DOHH2 (cell line): ENCODE measurements around the gene GLUL.
"Not testable (repeated sequence)": the region's sequence is repeated elsewhere in the genome, so short reads cannot be mapped to it uniquely, and the experiment has no call there.

Source experiments
- H3F3A ChIP-seq: fragments of 200-600 bp; sonication (generic), shearing (Covaris generic); 2 replicates; pipeline ENCODE4 v1.6.0; 2016; ENCODE audit warnings: antibody characterized with exemption, mild to moderate bottlenecking; ENCODE audit not compliant: control insufficient read depth, insufficient read depth
- H3K27ac ChIP-seq: fragments of 200-600 bp; sonication (generic); 2 replicates; pipeline ENCODE4 v1.5.1; 2014; ENCODE audit warnings: low read depth, mild to moderate bottlenecking, low read length, moderate library complexity
- H3K27me3 ChIP-seq: fragments of 200-600 bp; sonication (generic); 2 replicates; pipeline ENCODE4 v1.6.1; 2014; ENCODE audit warnings: mild to moderate bottlenecking, low read length, mixed read lengths; ENCODE audit not compliant: control insufficient read depth
- H3K36me3 ChIP-seq: fragments of 200-600 bp; sonication (generic); 2 replicates; pipeline ENCODE4 v1.6.1; 2014; ENCODE audit warnings: mild to moderate bottlenecking, low read length, moderate library complexity, mixed read lengths; ENCODE audit not compliant: control insufficient read depth
- H3K4me1 ChIP-seq: fragments of 200-600 bp; sonication (generic); 2 replicates; pipeline ENCODE4 v1.6.1; 2014; ENCODE audit warnings: mild to moderate bottlenecking, low read length, mixed read lengths; ENCODE audit not compliant: control insufficient read depth
- H3K4me2 ChIP-seq: fragments of 200-600 bp; sonication (generic); 2 replicates; pipeline ENCODE4 v1.6.0; 2014; ENCODE audit warnings: mild to moderate bottlenecking, low read length, moderate library complexity
- H3K4me3 ChIP-seq: fragments of 200-600 bp; sonication (generic); 2 replicates; pipeline ENCODE4 v1.5.1; 2014; ENCODE audit warnings: mild to moderate bottlenecking, low read length, mixed read lengths
- H3K79me2 ChIP-seq: fragments of 200-600 bp; sonication (generic); 2 replicates; pipeline ENCODE4 v1.6.1; 2014; ENCODE audit warnings: mild to moderate bottlenecking, low read length, mixed read lengths; ENCODE audit not compliant: control insufficient read depth
- H3K9me2 ChIP-seq: fragments of 200-600 bp; sonication (generic); replicated peaks from 2 replicates; pipeline ENCODE4 v1.6.1; 2014; ENCODE audit warnings: mild to moderate bottlenecking, low read length, mixed read lengths; ENCODE audit not compliant: control insufficient read depth
- H3K9me3 ChIP-seq: fragments of 200-600 bp; sonication (generic); 2 replicates; pipeline ENCODE4 v1.6.1; 2014; ENCODE audit warnings: antibody characterized with exemption, low read length, mixed read lengths; ENCODE audit not compliant: control insufficient read depth, insufficient read depth
- H4K20me1 ChIP-seq: fragments of 200-600 bp; sonication (generic); 2 replicates; pipeline ENCODE4 v1.6.0; 2014; ENCODE audit warnings: low read depth, mild to moderate bottlenecking, antibody characterized with exemption, low read length, moderate library complexity; ENCODE audit not compliant: control insufficient read depth, insufficient read depth
- CTCF ChIP-seq: fragments of 200-600 bp; sonication (generic); IDR thresholded peaks from one replicate; pipeline ENCODE4 v1.5.1; 2014; ENCODE audit warnings: antibody characterized with exemption, mild to moderate bottlenecking, low read depth, low read length; ENCODE audit not compliant: poor library complexity, severe bottlenecking
- EZH2phosphoT487 ChIP-seq: fragments of 200-600 bp; sonication (generic); IDR thresholded peaks from 2 replicates; pipeline ENCODE4 v1.6.1; 2017; ENCODE audit warnings: borderline replicate concordance, mild to moderate bottlenecking, antibody characterized with exemption, low read length, moderate library complexity, mixed read lengths

The GLUL gene

GRCh38 chr1:182338806-182339370 lies 52.7 kb downstream of the GLUL start:
- H3K4me2 ChIP-seq = no peak overlapping the region
- H3K9me3 ChIP-seq = no peaks in the 10 kb centered on the region
- no peaks in the 10 kb centered on the region for H3K79me2 ChIP-seq
- H3K27ac ChIP-seq = no peak overlapping the region
- H3K4me3 ChIP-seq = no peak overlapping the region
- H3K4me1 ChIP-seq = no peaks in the 10 kb centered on the region
- H3K9me2 ChIP-seq = no peaks in the 10 kb centered on the region
- no peaks in the 10 kb centered on the region for H3K36me3 ChIP-seq
- H4K20me1 ChIP-seq = no peaks in the 10 kb centered on the region
- H3F3A ChIP-seq = no peaks in the 10 kb centered on the region
- TF ChIP-seq EZH2phosphoT487 (no peak), CTCF (no peak)
- peaks cover 6% of the 10 kb centered on the region for H3K27me3 ChIP-seq

- Histone ChIP-seq H3K27me3 (peaks cover 6% of the 10 kb centered on the region), H3K36me3 (no peaks in the 10 kb centered on the region), H3K9me2 (no peaks in the 10 kb centered on the region), H3K79me2 (no peaks in the 10 kb centered on the region), H4K20me1 (no peaks in the 10 kb centered on the region), H3K4me3 (no peak overlapping the region), H3K4me2 (no peak overlapping the region), H3K27ac (no peak overlapping the region), H3F3A (no peaks in the 10 kb centered on the region), H3K4me1 (no peaks in the 10 kb centered on the region), H3K9me3 (no peaks in the 10 kb centered on the region)
- no peak for TF ChIP-seq EZH2phosphoT487
- no peak for TF ChIP-seq CTCF
Observed at GRCh38 chr1:182337736-182338571, 53.6 kb downstream of the GLUL start.

GRCh38 chr1:182335771-182336566 lies 55.6 kb downstream of the GLUL start:
- H4K20me1 ChIP-seq = no peaks in the 10 kb centered on the region
- no peak overlapping the region for H3K4me2 ChIP-seq
- H3K27ac ChIP-seq = no peak overlapping the region
- H3K9me2 ChIP-seq = no peaks in the 10 kb centered on the region
- no peaks in the 10 kb centered on the region for H3K36me3 ChIP-seq
- H3K27me3 ChIP-seq = peaks cover 6% of the 10 kb centered on the region
- H3K9me3 ChIP-seq = no peaks in the 10 kb centered on the region
- TF ChIP-seq CTCF (no peak), EZH2phosphoT487 (no peak)
- H3K4me3 ChIP-seq = no peak overlapping the region
- no peaks in the 10 kb centered on the region for H3K4me1 ChIP-seq
- no peaks in the 10 kb centered on the region for H3K79me2 ChIP-seq
- no peaks in the 10 kb centered on the region for H3F3A ChIP-seq

GRCh38 chr1:182333071-182333571 lies 58.5 kb downstream of the GLUL start:
- H4K20me1 ChIP-seq, H3K4me1 ChIP-seq, H3F3A ChIP-seq, H3K4me2 ChIP-seq, H3K4me3 ChIP-seq, H3K27ac ChIP-seq, H3K9me3 ChIP-seq, H3K36me3 ChIP-seq, H3K9me2 ChIP-seq, H3K27me3 ChIP-seq, H3K79me2 ChIP-seq: not testable (repeated sequence)
